Right hindlimb (tissue), 1 donor: ENCODE data around the gene FREM3.
"Not testable (repeated sequence)": the region's sequence is repeated elsewhere in the genome, so short reads cannot be mapped to it uniquely, and the experiment has no call there.

Experiments used
- DNase-seq: peaks from one replicate; pipeline ENCODE4 v3.0.0-alpha.2; 2018

FREM3 gene

DNA sequence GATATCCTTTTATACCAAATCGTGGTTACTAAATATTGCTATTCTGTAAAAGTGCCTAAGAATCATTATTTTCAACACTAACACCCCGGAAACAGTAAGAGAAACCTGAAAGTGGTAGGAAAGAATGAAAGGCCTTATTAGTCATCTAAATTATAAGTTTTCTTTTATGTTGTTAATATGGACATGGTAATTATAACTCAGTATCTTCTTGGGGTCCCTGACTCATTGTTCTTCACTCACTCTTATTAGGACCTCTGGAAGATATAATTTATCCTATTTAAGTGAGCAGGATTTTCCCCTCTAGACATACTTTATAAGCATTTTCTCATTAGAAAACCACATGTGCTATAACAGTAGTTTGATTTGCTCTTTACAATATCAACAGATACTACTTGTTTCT is 136.0 kb downstream of the FREM3 start:
- no peak for DNase-seq

DNA sequence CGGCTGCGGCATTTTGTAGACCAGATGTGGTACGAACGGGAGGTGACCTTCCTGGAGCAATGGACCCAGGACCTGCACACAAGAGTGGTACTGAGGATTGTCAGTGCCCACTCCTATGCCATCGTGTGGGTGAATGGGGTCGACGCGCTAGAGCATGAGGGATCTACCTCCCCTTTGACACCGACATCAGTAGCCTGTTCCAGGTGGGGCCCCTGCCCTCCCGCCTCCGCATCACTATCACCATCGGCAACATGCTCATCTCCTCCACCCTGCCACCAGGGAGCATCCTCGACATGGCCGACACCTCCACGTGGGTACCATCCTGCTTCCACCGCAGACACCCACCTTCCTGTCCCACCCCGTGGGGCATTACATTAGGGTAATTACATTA is 140.7 kb downstream of the FREM3 start:
- DNase-seq: no peak

DNA sequence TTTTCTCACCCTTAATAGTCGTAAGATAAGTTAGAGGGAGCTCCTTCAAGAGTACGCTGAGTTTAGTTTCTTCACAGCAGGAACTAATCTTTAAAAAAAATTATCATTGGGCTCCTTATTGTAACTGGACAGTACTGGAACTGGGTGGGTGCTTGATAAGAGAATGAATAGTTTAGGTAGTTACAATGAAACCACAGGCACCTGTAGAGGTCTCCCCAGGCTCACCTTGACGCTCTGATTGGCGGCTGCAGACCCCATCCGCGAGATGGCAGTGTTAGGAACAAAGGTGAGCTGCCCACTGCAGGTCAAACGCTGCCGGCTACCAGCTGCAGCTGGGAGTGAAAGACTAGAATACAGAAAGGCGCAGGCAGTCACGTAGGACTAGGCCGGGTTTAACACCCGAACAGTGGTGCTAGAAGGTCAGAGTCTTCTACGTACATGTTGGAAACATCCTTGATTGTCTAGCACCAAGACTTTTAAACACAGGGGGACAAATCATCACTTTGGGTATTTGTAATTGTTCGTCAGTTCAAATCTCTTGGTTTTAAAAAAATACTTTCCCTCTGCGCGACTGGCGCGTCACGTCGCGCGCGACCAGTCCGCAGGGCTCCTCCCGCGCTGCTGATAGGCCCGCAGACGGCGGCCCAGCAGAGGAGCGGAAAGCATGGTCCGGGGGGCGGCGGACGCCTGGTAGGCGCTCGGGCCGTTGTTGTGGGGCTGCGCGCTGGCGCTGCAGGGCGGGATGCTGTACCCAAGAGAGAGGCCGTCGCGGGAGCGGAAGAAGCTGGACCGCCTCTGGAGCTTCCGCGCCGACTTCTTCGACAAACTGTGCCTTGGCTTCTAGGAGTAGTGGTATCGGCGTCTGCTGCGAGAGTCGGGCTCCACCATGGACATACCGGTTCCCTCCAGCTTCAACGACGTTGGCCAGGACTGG is 141.4 kb downstream of the FREM3 start:
- DNase-seq: peak; percentile 79

DNA sequence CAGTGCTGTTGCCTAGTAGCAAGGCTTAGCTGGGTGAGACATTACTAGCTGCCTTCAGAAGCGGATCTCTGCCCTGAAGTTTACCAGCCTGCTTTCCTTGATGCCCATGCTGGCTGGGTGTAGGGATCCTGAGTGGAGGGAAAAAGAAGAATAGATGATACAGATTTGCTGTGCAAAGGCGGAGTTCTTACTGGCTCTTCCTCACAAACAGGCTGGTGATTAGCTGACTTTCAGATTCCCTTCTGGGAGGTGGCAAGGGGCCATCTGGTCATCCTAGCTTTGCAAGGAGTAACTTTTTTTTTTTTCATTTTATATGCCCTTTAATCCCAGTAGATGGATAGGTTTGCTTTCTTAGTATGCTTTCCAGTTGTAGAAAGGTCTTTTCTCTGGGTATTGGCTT is 142.2 kb downstream of the FREM3 start:
- no peak for DNase-seq

DNA sequence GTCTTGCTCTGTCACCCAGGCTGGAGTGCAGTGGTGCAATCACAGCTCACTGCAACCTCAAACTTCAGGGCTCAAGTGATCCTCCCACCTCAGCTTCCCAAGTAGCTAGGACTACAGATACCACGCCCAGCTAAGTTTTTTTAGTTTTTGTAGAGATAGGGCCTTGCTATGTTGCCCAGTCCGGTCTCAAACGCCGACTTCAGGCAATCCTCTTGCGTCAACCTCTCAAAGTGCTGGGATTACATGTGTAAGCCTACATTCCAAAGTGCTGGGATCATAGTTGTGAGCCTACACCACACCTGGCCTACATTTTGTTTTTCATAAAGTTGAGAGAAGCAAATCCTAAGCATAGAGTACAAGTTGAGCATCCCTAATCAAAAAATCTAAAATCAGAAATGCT is 144.8 kb downstream of the FREM3 start:
- DNase-seq: no peak

DNA sequence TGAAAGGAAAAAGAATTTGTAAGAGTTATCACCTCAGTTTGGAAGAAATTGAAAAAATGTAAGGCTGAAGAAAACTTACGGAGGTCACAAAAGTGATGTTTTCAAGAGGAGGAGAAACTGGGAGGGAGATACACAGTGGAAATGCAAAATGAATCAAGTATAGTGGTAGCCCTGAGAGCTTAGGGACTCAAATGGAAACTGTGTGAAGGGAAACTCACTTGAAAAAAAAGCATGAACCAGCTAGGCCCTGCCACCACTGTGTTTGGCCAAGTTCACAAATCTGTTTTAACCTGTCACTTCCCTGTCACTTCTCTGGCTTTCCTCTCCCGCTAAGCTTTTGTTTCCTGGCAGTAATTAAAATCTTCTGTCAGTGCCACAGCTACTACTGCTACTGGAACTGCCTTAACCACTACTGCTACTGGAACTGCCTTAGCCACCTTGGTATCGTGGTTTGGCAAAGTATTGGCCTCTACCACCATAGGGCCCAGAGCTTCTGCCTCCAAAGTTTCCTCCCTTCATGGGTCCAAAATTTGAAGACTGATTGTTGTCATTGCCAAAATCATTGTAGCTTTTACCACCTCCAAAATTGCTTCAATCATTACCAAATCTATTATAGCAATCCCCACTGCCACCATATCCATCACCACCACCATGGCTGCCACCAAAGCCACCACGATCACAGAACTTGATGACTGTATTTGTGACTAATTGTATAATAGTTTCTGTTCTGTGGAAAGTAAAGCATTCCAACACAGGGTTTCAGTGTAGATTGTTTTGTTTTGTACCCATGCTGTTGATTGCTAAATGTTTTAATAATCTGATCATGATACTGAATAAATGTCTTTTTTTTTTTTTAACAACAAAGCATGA is 145.5 kb downstream of the FREM3 start:
- no peak for DNase-seq

DNA sequence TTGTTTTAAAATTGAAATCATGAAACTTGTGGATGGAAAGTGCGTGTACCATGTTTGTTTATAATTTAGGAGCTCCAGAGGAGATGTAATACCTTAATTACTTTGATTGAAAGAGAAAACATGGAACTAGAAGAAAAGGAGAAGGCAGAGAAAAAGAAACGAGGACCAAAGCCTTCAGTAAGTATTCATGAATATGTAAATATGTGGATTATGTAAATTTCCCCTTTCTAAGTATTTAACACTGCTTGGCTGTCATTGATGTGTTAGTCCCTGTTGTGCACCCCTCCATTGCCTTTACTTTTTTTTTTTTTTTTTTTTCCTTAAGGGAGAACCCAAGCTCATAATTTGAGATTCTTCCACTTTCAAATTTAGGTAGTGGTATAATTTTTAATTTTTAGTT is 150.5 kb downstream of the FREM3 start:
- no peak for DNase-seq

DNA sequence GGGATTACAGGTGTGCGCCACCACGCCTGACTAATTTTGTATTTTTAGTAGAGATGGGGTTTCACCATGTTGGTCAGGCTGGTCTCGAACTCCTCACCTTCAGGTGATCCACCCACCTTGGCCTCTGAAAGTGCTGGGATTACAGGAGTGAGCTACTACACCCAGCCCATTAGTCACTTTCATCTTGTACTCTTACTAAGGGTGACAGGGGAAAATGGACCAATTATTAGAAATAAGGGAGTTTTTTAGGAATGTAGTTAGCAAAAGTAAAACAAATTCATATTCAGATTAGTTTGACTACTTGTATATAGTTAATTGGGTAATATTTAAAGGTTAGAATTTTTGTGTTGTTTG is 160.8 kb downstream of the FREM3 start:
- no peak for DNase-seq

DNA sequence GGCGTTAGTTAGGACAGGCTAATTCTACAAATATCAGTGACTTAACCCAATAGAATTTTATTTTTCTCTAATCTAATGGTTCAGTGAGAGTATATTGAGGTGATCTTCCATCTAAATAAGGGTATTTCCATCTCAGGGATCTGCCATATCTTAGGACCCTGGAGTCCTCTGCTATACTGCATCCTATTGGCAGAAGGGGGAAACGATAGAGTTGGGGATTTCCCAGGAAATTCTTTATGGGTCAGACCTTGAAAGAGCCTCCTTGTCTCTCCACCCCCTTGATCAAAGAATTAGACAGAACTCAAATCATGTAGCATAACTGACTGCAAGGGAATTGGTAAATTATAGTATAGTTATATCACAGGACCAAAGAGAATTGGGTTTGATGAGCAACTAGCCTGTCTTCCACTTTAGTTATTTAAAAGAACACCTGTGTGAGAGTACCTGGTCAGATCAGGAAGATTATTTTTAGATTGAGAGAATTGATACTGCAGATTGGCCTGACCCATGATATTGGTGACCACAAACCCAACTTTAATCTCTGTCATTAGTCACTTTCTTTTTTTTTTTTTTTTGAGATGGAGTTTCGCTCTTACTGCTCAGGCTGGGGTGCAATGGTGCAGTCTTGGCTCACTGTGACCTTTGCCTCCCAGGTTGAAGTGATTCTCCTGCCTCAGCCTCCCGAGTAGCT is 161.4 kb downstream of the FREM3 start:
- no peak for DNase-seq

DNA sequence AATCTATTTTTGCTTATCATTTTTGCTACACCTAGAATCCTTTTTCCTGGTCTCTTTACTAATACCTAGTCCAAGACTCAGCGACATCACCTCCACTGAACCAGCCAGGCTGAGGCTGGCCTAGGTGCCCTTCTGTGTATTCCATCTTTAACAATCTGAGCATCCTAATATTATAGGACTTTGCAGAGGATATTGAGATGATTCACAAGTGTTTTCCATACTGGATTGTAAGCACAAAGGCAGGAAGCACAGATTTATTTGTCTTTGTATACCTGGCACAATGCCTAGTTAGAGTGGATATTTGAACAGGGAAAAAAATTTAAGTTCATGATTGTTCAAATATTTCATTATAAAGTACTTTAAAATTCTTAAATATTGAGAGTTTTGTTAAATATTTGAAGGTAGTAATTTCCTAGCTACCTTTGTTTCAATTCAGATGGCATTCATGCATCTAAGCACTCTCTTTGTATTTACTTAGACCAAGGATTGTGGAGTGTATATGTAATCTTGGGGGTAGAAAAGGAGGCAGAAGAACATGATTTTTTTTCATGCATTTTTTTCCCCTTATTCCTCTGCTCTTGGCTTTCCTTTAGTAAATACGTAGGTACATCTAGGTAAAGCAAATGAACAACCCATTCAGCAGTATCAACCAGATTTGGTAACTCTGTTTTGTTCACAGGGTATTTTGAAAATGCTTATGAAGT is 168.5 kb downstream of the FREM3 start:
- no peak for DNase-seq

DNA sequence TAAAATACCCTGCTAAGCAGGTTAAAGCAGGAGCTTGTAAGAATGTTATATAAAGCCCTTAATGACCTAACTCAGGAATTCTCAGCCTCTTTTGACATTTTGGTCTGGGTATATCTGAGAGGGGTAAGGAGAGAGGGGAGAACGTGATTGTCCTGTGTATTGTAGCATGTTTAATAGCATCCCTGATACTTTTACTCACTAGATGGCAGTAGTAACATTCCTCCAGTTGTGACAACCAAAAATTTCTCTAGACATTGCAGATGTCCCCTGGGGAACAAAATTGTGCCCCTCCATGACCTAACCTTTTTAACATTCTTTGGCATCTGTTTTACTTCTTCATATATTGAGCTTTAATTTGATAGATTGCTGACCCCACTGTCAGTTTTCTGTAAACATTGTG is 169.1 kb downstream of the FREM3 start:
- no peak for DNase-seq

DNA sequence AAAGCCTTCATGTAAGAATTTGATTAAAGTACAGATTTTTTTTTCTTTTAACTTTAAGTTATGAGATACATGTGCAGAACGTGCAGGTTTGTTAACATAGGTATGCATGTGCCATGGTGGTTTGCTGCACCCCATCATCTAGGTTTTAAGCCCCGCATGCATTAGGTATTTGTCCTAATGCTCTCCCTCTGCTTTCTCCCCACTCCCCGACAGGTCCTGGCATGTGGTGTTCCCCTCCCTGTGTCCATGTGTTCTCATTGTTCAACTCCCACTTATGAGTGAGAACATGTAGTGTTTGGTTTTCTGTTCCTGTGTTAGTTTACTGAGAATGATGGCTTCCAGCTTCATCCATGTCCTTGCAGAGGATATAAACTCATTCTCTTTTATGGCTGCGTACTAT is 172.4 kb downstream of the FREM3 start:
- not testable (repeated sequence) for DNase-seq
